ENCODE results near the gene NUP133.

DNA sequence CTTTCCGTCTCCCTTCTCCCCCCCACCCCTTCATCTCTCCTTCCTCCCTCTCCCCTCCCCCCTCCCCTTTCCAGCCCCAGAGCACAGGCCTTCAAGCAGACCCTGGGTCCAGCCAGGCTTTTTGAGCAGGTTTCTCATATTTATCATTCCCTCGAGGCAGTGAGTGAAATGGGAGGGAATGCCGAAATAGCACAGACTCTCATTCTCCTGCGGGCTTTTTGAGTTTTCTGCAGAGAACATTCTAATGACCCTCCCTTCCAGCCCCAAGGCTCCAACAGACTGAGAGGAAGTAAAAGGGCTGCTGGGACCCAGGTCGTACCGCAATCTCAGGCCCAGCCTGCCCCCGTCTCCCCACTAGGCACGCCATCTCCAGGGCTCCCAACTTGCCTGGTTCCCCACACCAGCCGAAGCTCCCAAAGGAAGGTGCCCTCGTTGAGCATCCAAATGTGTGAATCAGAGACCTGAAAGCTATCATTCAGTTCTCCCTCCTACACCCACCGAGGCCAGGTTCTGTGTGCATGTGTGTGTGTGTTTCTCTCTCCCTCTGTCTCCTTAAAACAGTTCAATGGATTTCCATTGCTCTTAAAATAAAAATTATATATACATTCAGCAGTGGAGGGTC, 96.6 kb downstream of the NUP133 start:
- TF ChIP-seq CTCF (IDR thresholded peaks at IDR 0.05; ENCODE audit: low read depth, low read length, poor library complexity, severe bottlenecking) (no peak), EZH2phosphoT487 (IDR thresholded peaks at IDR 0.05; ENCODE audit: borderline replicate concordance, low read length) (no peak)

Measured in DOHH2 (cell line).